PC-3 (cell line): ENCODE data around the gene TRIL.

Source experiments
- CTCF ChIP-seq: fragments of 300-600 bp; sonication (generic); conservative IDR thresholded peaks from 2 replicates; pipeline ENCODE4 v1.5.1; 2017; ENCODE audit warnings: antibody characterized with exemption, low read depth, mild to moderate bottlenecking, low read length
- EZH2 ChIP-seq: fragments of 300-600 bp; sonication (generic); IDR thresholded peaks from one replicate; pipeline ENCODE4 v1.6.1; 2017; ENCODE audit warnings: antibody characterized with exemption, mild to moderate bottlenecking, low read length; ENCODE audit not compliant: unreplicated experiment

- TF ChIP-seq CTCF: no peak
- TF ChIP-seq EZH2: no peak
Measured at GRCh38 chr7:28941633-28942032, 16.5 kb downstream of the TRIL start.
